ENCODE results near the gene MEF2D. TPM values are rescaled to one million over a fixed set of nuclear protein-coding genes. Genes with fewer than 3 reads are reported as not detected.
A peak's percentile ranks its signal among the peaks of the same experiment; 100 is the strongest.

MEF2D gene
- total RNA-seq, 1 experiment from 2014 or later, result 18.7 TPM

- DNase-seq, result no peak
- no peak overlapping the region for H4K91ac ChIP-seq (ENCODE audit: insufficient read length, low read depth, low read length)
- H3K9ac ChIP-seq (ENCODE audit: extremely low read depth, insufficient read length, low read length), result no peak overlapping the region
- peaks cover 3 to 14% (median 13%) of the 10 kb centered on the region in 3 experiments; a peak in 5 of 7 replicates for H3K36me3 Mint-ChIP-seq (ENCODE audit: insufficient read depth in 1 of 3, low read depth in 3 of 3)
- H3K4me2 ChIP-seq (ENCODE audit: insufficient read depth, insufficient read length, low read length), result no peak overlapping the region
- no peak overlapping the region for H2BK12ac ChIP-seq (ENCODE audit: insufficient read length, low read depth, low read length)
- peaks cover 2% of the 10 kb centered on the region; the same call in 1 of the 2 replicates for H3K4me1 ChIP-seq (ENCODE audit: insufficient read depth, low read length)
- no peaks in the 10 kb centered on the region for H3K79me2 ChIP-seq (ENCODE audit: insufficient read depth, low read length)
- no peak overlapping the region for H3T11ph ChIP-seq (ENCODE audit: low read length)
- H4K20me1 ChIP-seq (ENCODE audit: control insufficient read depth, insufficient read depth, insufficient read length), result no peaks in the 10 kb centered on the region
- peaks cover 1% of the 10 kb centered on the region; the same call in 1 of the 2 replicates for H3K27me3 Mint-ChIP-seq (ENCODE audit: low read depth)
- H3K27ac Mint-ChIP-seq, result 0 out of 7 replicates have a peak overlapping the region, but pooled peaks of 1 of the 3 experiments have one; percentile 32
- H3K14ac ChIP-seq (ENCODE audit: insufficient read depth, low read length), result no peak overlapping the region
- no peak overlapping the region for H3K4me3 Mint-ChIP-seq
- H3K27me3 ChIP-seq (ENCODE audit: insufficient read depth, low read length), result no peaks in the 10 kb centered on the region
- H2BK5ac ChIP-seq (ENCODE audit: insufficient read length, low read length), result no peak overlapping the region
- H2BK15ac ChIP-seq (ENCODE audit: low read depth, low read length), result no peak overlapping the region
- H3K18ac ChIP-seq (ENCODE audit: insufficient read length, low read depth, low read length), result no peak overlapping the region
- H3K79me1 ChIP-seq (ENCODE audit: insufficient read depth, low read depth, low read length, poor library complexity, severe bottlenecking), result no peaks in the 10 kb centered on the region
- H4K8ac ChIP-seq (replicated peaks; ENCODE audit: insufficient read length, low read depth, low read length), result no peak overlapping the region
- H2BK120ac ChIP-seq (ENCODE audit: low read depth, low read length, poor library complexity, severe bottlenecking), result no peak overlapping the region
- WGBS (ENCODE audit: extremely low coverage, insufficient read length, low lambda C conversion rate), result no CpG with 5 or more reads among the region's 9 CpGs
- H3K56ac ChIP-seq (ENCODE audit: insufficient read length, low read depth, low read length), result no peak overlapping the region
- no peak overlapping the region for H2AFZ ChIP-seq (ENCODE audit: low read length)
- no peaks in the 10 kb centered on the region for H3K23me2 ChIP-seq (ENCODE audit: insufficient read length, low read depth, low read length, poor library complexity, severe bottlenecking)
- no peak overlapping the region for H4K5ac ChIP-seq (ENCODE audit: insufficient read length, low read depth, low read length)
- TF ChIP-seq CTCF (conservative IDR thresholded peaks at IDR 0.05), result no peak
- H3K9me3 Mint-ChIP-seq, result no peaks in the 10 kb centered on the region
- no peak overlapping the region for H3K4ac ChIP-seq (ENCODE audit: low read depth, low read length)
- no peaks in the 10 kb centered on the region for H3K9me3 ChIP-seq (ENCODE audit: control insufficient read depth, low read depth, low read length)
- peaks cover 28 to 39% of the 10 kb centered on the region in 2 experiments for H3K4me1 Mint-ChIP-seq
- no peak overlapping the region for H2BK20ac ChIP-seq (ENCODE audit: low read depth, low read length, poor library complexity, severe bottlenecking)
- no peak overlapping the region for H2AK5ac ChIP-seq (ENCODE audit: insufficient read length, low read length)
- H3K23ac ChIP-seq (ENCODE audit: insufficient read length, low read depth, low read length), result no peak overlapping the region
- no peak overlapping the region for H3K27ac ChIP-seq (ENCODE audit: insufficient read length, low read depth, low read length)
Measured at GRCh38 chr1:156467385-156467784, 33.2 kb downstream of the MEF2D start.
